D721Med (cell line): Measurements from ENCODE around the gene TLR5.
A peak's percentile ranks its signal among the peaks of the same experiment; 100 is the strongest.
"Not testable (repeated sequence)": the region's sequence is repeated elsewhere in the genome, so short reads cannot be mapped to it uniquely, and the experiment has no call there.

Experiments
- DNase-seq: peaks from one replicate; pipeline ENCODE4 v3.0.0; 2011; ENCODE audit warnings: low spot score; ENCODE audit not compliant: insufficient read length
- FAIRE-seq: peaks from 2 replicates; lab custom pipeline; 2011; peaks lifted over from hg19 to GRCh38; lab: Jason Lieb, UNC
- TF ChIP-seq, protein P1 (sequence below): IDR thresholded peaks from 2 replicates; pipeline ENCODE4 v1.5.1; 2012; ENCODE audit warnings: mild to moderate bottlenecking, control low read depth; ENCODE audit not compliant: insufficient read depth; ENCODE audit errors: missing control alignments

Gene TLR5

GRCh38 chr1:223180731-223181321, 37.8 kb upstream of the TLR5 start:
- FAIRE-seq, result no peak
- no peak for DNase-seq
- TF ChIP-seq, protein P1, sequence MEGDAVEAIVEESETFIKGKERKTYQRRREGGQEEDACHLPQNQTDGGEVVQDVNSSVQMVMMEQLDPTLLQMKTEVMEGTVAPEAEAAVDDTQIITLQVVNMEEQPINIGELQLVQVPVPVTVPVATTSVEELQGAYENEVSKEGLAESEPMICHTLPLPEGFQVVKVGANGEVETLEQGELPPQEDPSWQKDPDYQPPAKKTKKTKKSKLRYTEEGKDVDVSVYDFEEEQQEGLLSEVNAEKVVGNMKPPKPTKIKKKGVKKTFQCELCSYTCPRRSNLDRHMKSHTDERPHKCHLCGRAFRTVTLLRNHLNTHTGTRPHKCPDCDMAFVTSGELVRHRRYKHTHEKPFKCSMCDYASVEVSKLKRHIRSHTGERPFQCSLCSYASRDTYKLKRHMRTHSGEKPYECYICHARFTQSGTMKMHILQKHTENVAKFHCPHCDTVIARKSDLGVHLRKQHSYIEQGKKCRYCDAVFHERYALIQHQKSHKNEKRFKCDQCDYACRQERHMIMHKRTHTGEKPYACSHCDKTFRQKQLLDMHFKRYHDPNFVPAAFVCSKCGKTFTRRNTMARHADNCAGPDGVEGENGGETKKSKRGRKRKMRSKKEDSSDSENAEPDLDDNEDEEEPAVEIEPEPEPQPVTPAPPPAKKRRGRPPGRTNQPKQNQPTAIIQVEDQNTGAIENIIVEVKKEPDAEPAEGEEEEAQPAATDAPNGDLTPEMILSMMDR, result no peak

DNA sequence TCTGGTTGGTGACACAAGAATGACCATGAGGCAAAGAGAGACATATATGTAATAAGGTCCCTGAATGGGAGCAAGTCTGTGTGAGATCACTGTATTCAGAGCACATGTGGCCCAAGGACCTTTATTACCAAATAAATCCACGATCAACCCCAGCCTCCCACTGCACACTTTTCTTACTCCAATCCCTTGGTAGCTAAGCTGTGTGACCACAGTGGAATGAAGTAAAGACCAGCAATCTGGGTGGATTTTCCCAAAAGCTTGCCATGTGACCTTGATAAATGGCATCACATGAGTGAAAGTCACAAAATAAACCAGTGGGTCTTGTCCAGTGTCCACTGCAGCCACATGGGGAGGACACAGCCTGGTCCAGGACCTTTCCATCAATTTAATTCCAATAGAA, 36.7 kb upstream of the TLR5 start:
- no peak for FAIRE-seq

GRCh38 chr1:223179280-223179679, 36.2 kb upstream of the TLR5 start:
- DNase-seq, result no peak
- FAIRE-seq, result no peak
- TF ChIP-seq, protein P1, result no peak

More for the DNA sequence above, 36.7 kb upstream of the TLR5 start:
- TF ChIP-seq, protein P1, result no peak
- DNase-seq, result no peak

DNA sequence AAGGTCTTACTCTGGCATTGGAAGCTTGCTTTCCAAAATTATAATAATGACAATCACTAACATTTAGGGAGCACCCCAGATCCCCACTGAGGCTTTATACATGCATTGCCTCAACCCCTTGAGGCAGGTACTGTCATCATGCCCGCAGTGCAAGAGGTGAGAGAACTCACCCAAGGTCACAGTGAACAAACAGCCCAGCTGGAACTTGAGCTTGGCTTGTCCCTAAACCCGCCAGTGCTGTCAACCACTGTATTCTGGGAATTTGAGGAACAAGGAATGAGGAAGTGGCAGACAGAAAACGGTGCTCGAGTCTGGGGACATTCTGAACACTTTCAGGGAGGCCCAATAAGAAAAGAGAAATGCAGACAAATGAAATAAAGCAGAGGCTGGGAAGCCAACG, 34.6 kb upstream of the TLR5 start:
- TF ChIP-seq, protein P1, result no peak
- FAIRE-seq, result no peak

GRCh38 chr1:223176437-223176836, 33.4 kb upstream of the TLR5 start:
- no peak for FAIRE-seq
- TF ChIP-seq, protein P1, result no peak
- DNase-seq, result no peak

More for the DNA sequence above, 34.6 kb upstream of the TLR5 start:
- no peak for DNase-seq

- TF ChIP-seq, protein P1, result no peak
- no peak for DNase-seq
- FAIRE-seq, result no peak
These were observed 32.6 kb upstream of the TLR5 start for GRCh38 chr1:223175633-223176032.

GRCh38 chr1:223175032-223175431, 32.0 kb upstream of the TLR5 start:
- DNase-seq (no peak), FAIRE-seq (no peak)
- TF ChIP-seq, protein P1, result peak; percentile 21

DNA sequence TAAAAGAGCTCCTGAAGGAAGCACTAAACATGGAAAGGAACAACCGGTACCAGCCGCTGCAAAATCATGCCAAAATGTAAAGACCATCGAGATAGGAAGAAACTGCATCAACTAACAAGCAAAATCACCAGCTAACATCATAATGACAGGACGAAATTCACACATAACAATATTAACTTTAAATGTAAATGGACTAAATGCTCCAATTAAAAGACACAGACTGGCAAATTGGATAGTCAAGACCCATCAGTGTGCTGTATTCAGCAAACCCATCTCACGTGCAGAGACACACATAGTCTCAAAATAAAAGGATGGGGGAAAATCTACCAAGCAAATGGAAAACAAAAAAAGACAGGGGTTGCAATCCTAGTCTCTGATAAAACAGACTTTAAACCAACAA, 26.4 kb upstream of the TLR5 start:
- DNase-seq, FAIRE-seq: not testable (repeated sequence)
